ENCODE measurements around the gene H1-8. TPM values are rescaled to one million over a fixed set of nuclear protein-coding genes. Genes with fewer than 3 reads are reported as not detected.
"Not testable (repeated sequence)": the region's sequence is repeated elsewhere in the genome, so short reads cannot be mapped to it uniquely, and the experiment has no call there.

H1-8 gene
- total RNA-seq, 1 donor from 2014 or later: not detected

DNA sequence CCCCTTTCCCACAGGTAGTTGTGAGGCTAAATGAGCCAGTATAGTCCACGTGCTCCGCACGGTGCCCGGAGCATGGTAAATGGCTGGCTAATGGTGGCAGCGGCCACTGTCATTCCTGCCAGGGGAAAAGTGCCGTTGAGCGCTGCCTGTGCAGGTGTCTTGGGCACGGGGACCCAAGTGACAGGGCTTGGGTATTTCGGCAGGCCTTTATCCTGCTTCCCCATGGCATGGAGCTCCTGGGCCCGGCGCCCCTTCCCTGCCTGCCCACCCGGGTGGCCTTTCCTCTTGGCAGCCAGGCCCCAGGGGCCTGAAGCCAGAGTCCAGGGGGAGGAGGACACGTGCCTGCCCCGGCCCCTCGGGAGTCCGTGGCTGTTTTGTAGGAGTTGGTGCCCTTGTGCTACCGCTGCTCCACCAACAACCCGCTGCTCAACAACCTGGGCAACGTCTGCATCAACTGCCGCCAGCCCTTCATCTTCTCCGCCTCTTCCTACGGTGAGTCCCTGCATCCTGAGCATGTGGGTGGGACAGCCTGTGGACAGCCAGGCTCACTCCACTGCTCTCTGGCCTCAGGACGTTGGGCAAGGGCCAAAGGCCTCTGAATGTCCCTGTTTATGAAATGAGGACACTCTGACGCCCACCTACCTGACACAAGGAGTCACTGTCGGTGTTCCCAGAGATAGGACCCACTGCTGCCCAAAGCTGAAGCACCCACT lies 27.7 kb upstream of the H1-8 start:
- DNase-seq (ENCODE audit: low spot score): not testable (repeated sequence)

DNA sequence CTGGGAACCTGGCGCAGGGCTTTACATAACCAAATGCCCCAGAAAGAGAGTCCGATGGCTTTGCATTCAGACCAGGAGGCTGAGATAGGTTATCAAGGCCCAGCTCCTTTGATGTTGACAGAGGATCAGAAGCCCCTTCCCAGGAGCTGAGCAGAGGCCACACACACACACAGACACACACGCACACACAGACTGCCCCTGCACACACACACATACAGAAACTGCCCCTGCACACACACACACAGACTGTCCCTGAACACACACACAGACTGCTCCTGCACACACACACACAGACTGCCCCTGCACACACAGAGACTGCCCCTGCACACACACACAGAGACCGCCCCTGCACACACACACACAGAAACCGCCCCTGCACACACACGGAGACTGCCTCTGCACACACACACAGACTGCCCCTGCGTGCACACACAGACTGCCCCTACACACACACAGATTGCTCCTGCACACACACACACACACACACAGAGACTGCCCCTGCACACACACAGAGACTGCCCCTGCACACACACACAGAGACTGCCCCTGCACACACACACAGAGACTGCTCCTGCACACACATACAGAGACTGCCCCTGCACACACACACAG lies 27.0 kb upstream of the H1-8 start:
- DNase-seq (ENCODE audit: low spot score): not testable (repeated sequence)

DNA sequence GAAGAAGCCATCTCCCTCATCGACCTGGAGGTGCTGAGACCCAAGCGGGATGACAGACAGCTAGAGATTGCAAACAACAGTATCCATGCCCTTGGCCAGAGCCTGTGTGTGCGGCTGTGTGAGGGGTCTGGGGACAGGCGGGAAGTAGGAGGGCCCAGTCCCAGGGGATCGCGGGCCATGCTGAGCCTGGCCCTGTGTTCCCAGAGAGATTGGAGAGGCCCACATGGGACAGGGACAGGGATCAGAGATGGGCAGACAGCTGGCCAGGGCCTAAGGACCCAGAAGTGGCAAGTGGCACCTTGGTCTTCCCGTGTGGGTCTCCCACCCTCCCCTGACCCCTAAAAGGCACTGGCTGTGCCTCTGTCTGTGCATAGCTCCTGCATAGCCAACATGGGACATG lies 25.5 kb upstream of the H1-8 start:
- DNase-seq (ENCODE audit: low spot score): no peak

DNA sequence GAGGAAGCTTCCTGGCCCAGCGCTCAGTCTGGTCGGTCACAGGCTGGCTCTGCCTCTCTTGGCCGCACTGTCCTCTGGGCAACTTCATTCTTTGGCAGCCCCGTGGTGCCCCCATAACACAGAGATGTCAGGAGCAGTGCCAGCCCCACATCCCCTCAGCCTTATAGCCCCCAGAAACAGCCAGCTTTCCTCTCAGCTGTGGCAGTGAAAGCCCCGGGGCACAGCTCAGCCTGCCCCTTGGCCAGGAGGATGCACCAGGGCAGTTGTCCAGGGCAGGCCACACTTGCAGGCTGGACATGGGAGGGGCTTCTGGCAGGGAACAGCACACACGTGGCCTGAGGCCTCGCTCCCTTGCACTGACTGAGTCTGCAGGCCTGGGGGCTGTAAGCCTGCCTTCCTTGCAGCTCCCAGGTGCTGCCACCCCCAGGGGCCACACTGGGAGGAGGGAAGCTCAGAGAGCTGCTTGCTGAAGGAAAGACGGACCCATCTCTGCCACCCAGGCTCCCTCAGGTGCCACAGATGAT lies 24.9 kb upstream of the H1-8 start:
- no peak for DNase-seq (ENCODE audit: low spot score)

DNA sequence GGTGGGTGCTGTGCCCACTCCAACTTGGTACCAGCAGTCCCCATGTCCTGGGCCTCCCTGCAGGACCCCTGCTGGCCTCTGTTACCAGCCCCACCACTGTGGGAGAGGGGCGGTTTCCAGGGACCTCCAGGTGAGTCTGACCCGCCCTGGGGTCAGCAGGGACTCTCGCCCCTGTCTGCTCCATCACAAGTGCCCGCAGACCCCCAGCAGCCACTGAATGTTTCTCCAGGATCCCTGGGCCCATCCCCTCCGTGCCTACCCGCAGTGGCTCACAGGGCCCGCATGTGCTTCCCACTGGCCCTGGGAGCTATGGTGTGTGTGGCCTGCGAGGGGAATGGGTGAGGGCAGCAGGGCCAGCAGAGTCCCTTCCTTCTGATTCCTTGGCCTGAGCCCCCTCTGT lies 24.4 kb upstream of the H1-8 start:
- no peak for DNase-seq (ENCODE audit: low spot score)

DNA sequence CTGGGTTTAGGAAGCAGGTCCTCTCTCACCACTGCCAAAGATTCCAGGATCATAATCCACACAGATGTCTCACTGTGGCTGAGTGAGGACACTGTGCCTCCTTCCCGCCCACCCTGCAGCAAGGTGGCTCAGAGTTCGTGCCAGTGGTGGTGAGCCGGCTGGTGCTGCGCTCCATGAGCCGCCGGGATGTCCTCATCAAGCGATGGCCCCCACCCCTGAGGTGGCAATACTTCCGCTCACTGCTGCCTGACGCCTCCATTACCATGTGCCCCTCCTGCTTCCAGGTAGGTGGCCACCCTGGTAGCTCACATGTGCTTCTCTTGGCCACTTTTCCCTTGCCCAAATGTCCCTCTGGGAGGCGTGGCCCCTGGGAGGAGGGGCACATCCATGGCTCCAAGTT lies 23.5 kb upstream of the H1-8 start:
- DNase-seq (ENCODE audit: low spot score): no peak

DNA sequence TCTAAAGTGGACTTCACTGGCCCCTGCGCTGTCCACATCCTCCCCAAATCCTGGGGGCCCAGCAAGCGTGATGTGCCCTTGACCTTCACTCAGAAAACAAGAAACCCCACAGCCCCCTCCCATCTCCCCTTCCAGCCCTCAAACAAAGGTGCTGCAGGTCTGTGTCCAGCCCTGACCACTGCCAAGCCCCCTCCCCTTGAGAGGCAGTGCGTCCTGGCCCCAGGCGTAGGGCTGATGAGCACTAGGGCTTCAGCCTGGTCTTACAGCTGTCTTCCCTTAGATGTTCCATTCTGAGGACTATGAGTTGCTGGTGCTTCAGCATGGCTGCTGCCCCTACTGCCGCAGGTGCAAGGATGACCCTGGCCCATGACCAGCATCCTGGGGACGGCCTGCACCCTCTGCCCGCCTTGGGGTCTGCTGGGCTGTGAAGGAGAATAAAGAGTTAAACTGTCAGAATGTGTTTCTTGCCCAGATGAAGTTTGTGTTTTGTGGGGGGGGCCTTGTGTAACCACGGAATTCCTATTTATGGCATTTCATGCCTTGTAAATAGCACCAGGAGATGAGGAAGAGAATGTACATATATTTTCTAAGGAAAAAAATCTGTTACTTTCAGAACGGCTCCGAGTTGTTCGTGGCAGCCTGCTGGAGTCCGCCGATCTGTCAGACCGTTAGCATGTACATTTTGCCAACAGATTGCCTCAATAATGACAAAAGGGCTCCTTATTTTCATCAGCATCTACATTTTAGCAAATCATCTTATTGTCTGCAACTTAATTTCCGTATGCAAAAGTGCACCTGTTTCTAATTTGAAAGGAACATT lies 22.9 kb upstream of the H1-8 start:
- DNase-seq (ENCODE audit: low spot score): no peak

DNA sequence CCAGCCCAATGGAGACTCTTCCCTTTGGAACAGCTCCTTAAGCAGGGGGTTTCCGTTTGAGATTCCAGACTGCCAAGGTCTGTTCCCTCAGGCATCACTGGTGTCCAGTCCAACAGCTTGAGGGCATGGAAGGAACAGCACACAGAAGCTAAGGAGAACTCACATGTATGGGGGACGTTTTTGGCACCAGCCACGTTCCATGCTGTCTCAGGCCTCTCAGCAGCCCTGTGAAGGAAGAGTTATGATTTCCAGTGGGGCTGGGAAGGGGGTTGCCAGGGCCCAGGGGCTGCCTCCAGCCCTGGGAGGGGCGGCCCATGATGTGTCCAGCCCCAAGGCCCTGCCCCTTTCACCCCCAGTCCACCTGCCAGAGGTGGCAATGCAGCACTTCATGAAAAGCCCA lies 22.0 kb upstream of the H1-8 start:
- DNase-seq (ENCODE audit: low spot score): no peak

DNA sequence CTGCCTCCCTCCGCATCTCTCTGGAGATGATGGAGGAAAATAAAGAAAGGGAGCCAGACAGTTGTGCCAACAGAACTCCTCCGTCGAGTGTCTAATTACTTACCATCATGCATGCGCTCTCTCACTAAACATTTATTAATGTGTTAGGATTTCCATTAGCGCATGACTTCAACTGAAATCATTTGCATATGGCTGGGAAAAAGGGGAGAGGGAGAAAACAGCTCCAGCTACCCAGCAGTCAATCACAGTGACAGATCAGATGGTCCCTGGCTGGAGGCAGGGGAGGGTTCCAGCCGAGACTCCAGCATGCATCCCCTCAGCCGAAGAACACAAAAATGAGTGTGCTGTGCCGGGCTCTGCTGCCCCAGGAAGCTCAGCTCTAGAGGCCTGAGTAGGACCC lies 21.4 kb upstream of the H1-8 start:
- DNase-seq (ENCODE audit: low spot score): no peak

DNA sequence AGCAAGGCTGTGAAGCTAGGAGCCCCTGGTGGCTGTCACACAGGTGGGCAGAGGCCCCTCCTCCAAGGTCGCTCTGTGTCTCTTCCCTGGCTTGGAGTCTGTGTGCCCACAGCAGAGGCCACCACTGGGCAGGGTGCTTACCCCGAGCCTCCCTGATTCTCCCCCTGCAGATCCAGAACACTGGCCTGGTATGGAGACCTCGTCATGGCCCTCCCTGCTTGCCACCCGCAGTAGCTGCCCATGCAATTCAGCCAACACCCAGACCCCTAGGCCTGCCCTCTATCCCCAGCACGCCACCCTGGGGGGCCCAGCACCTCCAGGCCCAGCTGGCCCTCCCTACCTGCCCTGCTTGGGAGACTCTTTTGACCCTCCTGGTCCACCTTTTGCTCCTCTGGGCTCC lies 20.0 kb upstream of the H1-8 start:
- DNase-seq (ENCODE audit: low spot score): no peak

DNA sequence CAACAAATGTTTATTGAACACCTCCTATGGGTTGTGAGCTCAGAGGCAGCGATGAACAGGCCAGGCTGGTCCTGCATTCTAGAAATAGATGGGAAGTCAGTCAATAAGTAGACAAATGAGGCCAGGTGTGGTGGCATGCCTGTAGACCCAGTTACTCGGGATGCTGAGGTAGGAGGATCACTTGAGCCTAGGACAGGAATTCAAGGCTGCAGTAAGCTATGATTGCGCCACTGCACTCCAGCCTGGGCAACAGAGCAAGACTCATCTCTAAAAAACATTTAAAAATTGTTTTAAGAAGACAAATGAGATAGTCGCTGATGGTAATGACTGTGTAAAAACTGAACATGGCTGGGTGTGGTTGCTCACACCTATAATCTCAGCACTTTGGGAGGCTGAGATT lies 18.9 kb upstream of the H1-8 start:
- no peak for DNase-seq (ENCODE audit: low spot score)

DNA sequence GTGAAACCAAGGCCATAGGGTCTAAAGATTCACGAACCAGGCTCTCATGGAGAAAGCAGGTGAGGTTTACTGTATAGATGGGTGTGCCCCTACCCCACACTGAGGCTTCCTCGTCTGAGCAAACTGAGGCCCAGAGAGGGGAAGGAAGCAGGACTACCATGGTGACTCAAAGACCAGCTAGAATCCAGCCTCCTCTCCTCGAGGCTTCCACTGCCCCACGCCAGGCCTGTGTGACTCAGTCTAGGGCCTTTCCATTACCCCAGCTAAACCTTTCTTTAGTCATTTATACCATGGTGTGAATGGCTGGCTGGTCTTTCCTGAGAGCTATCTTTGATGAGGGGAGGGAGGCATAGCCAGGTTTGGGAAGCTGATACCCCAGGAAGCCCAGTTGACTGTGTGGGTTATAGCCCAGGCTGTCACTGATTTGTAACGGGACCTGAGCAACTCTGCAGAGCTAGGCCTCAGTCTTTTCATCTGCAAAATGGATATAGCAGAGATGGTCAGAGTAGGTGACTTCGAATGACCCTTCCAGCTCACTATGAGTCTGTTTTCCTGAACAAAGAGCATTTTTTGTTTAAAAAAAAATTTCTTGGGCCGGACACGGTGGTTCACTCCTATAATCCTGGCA lies 17.5 kb upstream of the H1-8 start:
- DNase-seq (ENCODE audit: low spot score): no peak

DNA sequence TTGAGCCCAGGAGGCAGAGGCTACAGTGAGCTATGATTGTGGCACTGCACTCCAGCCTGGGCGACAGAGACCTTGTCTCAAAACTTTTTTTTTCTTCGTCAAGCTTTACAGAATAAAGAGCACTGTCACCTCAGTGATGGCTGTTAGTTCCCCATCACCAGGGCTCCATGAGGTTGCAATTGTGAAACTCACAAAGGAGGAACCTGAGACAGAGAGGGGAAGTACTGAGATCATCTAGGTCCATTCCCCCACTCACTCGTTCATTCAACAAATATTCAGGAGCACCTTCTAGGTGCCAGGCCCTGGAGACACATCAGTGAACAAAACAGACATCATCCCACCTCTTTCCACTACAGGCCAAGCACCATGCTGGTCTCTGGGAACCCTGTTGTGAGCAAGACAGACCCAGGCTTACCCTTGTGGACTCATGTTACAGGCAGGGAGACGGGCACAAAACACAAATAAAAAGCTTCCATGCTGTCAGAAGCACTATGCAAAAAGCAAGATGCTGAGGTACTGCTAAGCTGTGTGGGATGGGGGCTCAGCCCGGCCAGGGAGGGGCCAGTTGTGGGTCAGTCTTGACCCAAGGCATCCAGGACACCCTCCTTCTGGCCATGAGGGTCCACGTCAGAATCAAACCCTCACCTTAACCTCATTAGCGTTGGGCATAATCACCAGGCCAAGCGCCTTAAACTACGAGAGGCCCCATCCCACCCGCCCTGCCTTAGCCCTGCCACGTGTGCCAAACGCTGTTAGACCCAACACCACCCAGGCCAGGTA lies 16.7 kb upstream of the H1-8 start:
- no peak for DNase-seq (ENCODE audit: low spot score)

DNA sequence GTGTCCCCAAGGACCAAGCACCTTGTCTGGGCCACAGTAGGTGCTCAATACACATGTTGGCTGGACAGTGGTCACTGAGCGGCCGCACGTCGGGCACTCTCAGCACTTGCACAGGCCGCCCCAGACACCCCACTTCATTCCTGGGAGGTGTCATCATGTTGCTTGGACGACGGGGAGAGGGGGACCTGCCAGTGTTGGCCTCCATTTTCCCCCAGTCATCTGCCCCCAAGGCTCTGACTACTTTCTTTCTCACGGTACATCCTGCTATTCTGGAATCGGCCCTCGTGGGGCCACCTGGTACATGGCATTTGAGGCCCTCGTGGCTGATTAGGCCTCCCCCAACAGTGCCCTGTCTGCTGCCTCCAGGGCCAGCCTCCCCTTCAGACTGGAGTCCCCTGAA lies 15.7 kb upstream of the H1-8 start:
- no peak for DNase-seq (ENCODE audit: low spot score)

DNA sequence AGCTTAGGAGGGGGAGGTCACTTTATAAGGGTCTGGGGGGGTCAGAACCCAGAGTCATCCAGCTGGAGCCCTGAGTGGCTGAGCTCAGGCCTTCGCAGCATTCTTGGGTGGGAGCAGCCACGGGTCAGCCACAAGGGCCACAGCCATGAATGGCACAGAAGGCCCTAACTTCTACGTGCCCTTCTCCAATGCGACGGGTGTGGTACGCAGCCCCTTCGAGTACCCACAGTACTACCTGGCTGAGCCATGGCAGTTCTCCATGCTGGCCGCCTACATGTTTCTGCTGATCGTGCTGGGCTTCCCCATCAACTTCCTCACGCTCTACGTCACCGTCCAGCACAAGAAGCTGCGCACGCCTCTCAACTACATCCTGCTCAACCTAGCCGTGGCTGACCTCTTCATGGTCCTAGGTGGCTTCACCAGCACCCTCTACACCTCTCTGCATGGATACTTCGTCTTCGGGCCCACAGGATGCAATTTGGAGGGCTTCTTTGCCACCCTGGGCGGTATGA lies 14.3 kb upstream of the H1-8 start, which contains the start of gene RHO:
Gene RHO, plus strand, starts transcription at position 51 of the 512 bp plus-strand sequence. Its CDS starts 95 bp downstream, at position 146.
- DNase-seq (ENCODE audit: low spot score): no peak

DNA sequence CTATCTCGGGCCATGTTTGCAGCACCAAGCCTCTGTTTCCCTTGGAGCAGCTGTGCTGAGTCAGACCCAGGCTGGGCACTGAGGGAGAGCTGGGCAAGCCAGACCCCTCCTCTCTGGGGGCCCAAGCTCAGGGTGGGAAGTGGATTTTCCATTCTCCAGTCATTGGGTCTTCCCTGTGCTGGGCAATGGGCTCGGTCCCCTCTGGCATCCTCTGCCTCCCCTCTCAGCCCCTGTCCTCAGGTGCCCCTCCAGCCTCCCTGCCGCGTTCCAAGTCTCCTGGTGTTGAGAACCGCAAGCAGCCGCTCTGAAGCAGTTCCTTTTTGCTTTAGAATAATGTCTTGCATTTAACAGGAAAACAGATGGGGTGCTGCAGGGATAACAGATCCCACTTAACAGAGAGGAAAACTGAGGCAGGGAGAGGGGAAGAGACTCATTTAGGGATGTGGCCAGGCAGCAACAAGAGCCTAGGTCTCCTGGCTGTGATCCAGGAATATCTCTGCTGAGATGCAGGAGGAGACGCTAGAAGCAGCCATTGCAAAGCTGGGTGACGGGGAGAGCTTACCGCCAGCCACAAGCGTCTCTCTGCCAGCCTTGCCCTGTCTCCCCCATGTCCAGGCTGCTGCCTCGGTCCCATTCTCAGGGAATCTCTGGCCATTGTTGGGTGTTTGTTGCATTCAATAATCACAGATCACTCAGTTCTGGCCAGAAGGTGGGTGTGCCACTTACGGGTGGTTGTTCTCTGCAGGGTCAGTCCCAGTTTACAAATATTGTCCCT lies 13.4 kb upstream of the H1-8 start:
- DNase-seq (ENCODE audit: low spot score): no peak

DNA sequence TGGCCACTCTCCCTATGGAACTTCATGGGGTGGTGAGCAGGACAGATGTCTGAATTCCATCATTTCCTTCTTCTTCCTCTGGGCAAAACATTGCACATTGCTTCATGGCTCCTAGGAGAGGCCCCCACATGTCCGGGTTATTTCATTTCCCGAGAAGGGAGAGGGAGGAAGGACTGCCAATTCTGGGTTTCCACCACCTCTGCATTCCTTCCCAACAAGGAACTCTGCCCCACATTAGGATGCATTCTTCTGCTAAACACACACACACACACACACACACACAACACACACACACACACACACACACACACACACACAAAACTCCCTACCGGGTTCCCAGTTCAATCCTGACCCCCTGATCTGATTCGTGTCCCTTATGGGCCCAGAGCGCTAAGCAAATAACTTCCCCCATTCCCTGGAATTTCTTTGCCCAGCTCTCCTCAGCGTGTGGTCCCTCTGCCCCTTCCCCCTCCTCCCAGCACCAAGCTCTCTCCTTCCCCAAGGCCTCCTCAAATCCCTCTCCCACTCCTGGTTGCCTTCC lies 12.7 kb upstream of the H1-8 start:
- DNase-seq (ENCODE audit: low spot score): no peak

DNA sequence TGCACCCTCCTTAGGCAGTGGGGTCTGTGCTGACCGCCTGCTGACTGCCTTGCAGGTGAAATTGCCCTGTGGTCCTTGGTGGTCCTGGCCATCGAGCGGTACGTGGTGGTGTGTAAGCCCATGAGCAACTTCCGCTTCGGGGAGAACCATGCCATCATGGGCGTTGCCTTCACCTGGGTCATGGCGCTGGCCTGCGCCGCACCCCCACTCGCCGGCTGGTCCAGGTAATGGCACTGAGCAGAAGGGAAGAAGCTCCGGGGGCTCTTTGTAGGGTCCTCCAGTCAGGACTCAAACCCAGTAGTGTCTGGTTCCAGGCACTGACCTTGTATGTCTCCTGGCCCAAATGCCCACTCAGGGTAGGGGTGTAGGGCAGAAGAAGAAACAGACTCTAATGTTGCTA lies 12.2 kb upstream of the H1-8 start:
- DNase-seq (ENCODE audit: low spot score): no peak

DNA sequence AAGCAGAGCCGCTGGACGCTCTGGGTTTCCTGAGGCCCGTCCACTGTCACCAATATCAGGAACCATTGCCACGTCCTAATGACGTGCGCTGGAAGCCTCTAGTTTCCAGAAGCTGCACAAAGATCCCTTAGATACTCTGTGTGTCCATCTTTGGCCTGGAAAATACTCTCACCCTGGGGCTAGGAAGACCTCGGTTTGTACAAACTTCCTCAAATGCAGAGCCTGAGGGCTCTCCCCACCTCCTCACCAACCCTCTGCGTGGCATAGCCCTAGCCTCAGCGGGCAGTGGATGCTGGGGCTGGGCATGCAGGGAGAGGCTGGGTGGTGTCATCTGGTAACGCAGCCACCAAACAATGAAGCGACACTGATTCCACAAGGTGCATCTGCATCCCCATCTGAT lies 11.3 kb upstream of the H1-8 start:
- DNase-seq (ENCODE audit: low spot score): no peak

DNA sequence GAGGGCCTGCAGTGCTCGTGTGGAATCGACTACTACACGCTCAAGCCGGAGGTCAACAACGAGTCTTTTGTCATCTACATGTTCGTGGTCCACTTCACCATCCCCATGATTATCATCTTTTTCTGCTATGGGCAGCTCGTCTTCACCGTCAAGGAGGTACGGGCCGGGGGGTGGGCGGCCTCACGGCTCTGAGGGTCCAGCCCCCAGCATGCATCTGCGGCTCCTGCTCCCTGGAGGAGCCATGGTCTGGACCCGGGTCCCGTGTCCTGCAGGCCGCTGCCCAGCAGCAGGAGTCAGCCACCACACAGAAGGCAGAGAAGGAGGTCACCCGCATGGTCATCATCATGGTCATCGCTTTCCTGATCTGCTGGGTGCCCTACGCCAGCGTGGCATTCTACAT lies 10.7 kb upstream of the H1-8 start:
- no peak for DNase-seq (ENCODE audit: low spot score)

Data from mucosa of gallbladder (tissue), 1 donor.